ENCODE results near the gene FLACC1.
"Not testable (repeated sequence)": the region's sequence is repeated elsewhere in the genome, so short reads cannot be mapped to it uniquely, and the experiment has no call there.

The FLACC1 gene

GRCh38 chr2:201248288-201248844, 108.8 kb downstream of the FLACC1 start:
- DNase-seq = no peak

GRCh38 chr2:201246280-201246679, 110.9 kb downstream of the FLACC1 start:
- no peak for DNase-seq

- DNase-seq = no peak
Observed at GRCh38 chr2:201244829-201245228, 112.3 kb downstream of the FLACC1 start.

GRCh38 chr2:201242571-201243277, 114.4 kb downstream of the FLACC1 start:
- no peak for DNase-seq

- not testable (repeated sequence) for DNase-seq
Observed at GRCh38 chr2:201239167-201239935, 117.8 kb downstream of the FLACC1 start.
